ENCODE data around the gene APOBEC3H. TPM values are rescaled to one million over a fixed set of nuclear protein-coding genes. Genes with fewer than 3 reads are reported as not detected.
A peak's percentile ranks its signal among the peaks of the same experiment; 100 is the strongest.

APOBEC3H gene
- total and polyA plus RNA-seq, 2 experiments from 2014 or later: not detected

- Histone ChIP-seq H3K79me2 (no peaks in the 10 kb centered on the region), H3K27me3 (no peaks in the 10 kb centered on the region), H3K27ac (no peak overlapping the region), H3K9me2 (replicated peaks; ENCODE audit: insufficient read depth) (no peaks in the 10 kb centered on the region), H2AFZ (no peak overlapping the region), H3K9me3 (ENCODE audit: low read depth) (no peaks in the 10 kb centered on the region), H3K4me2 (peak overlapping the region; percentile 37), H4K20me1 (ENCODE audit: insufficient read depth, poor library complexity, severe bottlenecking) (no peaks in the 10 kb centered on the region), H3K36me3 (replicated peaks; ENCODE audit: insufficient read depth, low read depth) (no peaks in the 10 kb centered on the region), H3K4me1 (ENCODE audit: insufficient read depth) (no peaks in the 10 kb centered on the region), H3K4me3 (no peak overlapping the region)
- 30% methylated on average over 12 of the region's 33 CpGs for WGBS (ENCODE audit: low lambda C conversion rate, missing lambda C conversion rate)
- peak; percentile 5 for DNase-seq (ENCODE audit: low spot score)
- TF ChIP-seq CTCF (IDR thresholded peaks at IDR 0.05; ENCODE audit: poor library complexity) (no peak), EZH2phosphoT487 (IDR thresholded peaks at IDR 0.05; ENCODE audit: low read depth, severe bottlenecking, unreplicated experiment) (no peak), EZH2 (IDR thresholded peaks at IDR 0.05; ENCODE audit: borderline replicate concordance) (no peak)
Observed at GRCh38 chr22:39123751-39124581, 26.9 kb downstream of the APOBEC3H start.

DNA sequence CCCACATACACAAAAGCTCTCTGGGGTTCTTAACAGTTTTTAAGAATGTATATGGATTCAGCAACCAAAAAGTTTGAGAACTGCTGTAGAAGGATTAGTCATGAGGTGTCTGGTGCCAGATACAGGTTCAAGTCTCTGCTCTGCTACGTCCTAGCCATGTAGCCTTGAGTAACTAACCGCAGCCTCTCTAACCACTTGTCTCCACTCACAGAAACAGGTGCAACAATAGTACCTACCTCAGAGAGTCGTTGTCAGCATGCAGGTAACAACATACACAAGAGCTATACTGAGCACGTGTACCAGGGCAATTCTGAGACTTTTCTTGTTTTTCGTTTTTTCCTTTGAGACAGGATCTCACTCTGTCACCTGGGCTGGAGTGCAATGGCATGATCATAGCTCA is 28.6 kb downstream of the APOBEC3H start:
- no peaks in the 10 kb centered on the region for H3K9me3 ChIP-seq (ENCODE audit: low read depth)
- H3K9me2 ChIP-seq (replicated peaks; ENCODE audit: insufficient read depth): no peaks in the 10 kb centered on the region
- no peak overlapping the region for H3K27ac ChIP-seq
- H3K36me3 ChIP-seq (replicated peaks; ENCODE audit: insufficient read depth, low read depth): no peaks in the 10 kb centered on the region
- peaks cover 6% of the 10 kb centered on the region for H3K4me1 ChIP-seq (ENCODE audit: insufficient read depth)
- no peaks in the 10 kb centered on the region for H3K79me2 ChIP-seq
- no peak overlapping the region for H2AFZ ChIP-seq
- WGBS (ENCODE audit: low lambda C conversion rate, missing lambda C conversion rate): 95% methylated on average over 5 of the region's 5 CpGs
- no peak for DNase-seq (ENCODE audit: low spot score)
- no peaks in the 10 kb centered on the region for H4K20me1 ChIP-seq (ENCODE audit: insufficient read depth, poor library complexity, severe bottlenecking)
- no peaks in the 10 kb centered on the region for H3K27me3 ChIP-seq
- H3K4me2 ChIP-seq: no peak overlapping the region
- H3K4me3 ChIP-seq: no peak overlapping the region
- TF ChIP-seq EZH2phosphoT487 (IDR thresholded peaks at IDR 0.05; ENCODE audit: low read depth, severe bottlenecking, unreplicated experiment): no peak
- no peak for TF ChIP-seq CTCF (IDR thresholded peaks at IDR 0.05; ENCODE audit: poor library complexity)
- no peak for TF ChIP-seq EZH2 (IDR thresholded peaks at IDR 0.05; ENCODE audit: borderline replicate concordance)

DNA sequence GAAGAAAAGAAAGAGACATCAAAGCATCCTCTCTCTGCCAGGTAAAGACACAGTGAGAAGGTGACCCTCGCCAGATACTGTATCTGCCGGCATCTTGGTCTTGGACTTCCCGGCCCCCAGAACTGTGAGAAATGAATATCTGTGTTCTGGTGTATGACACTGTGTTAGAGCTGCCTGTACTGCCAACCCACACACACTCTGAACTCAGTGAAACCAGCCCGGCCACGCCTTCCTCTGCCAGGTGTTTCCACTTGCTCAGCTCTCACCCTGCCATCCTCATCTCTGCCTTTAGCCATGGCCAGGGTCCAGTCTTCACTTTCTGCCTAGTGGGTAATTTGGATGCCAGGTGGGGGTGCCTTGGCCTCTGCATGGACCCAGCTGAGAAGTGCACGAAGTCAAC is 31.5 kb downstream of the APOBEC3H start:
- H2AFZ ChIP-seq: no peak overlapping the region
- WGBS (ENCODE audit: low lambda C conversion rate, missing lambda C conversion rate): 98% methylated on average over 6 of the region's 6 CpGs
- peak overlapping the region; percentile 34 for H3K27ac ChIP-seq
- no peaks in the 10 kb centered on the region for H3K79me2 ChIP-seq
- no peak overlapping the region for H3K4me2 ChIP-seq
- peaks cover 11% of the 10 kb centered on the region for H3K4me1 ChIP-seq (ENCODE audit: insufficient read depth)
- DNase-seq (ENCODE audit: low spot score): no peak
- no peaks in the 10 kb centered on the region for H3K9me2 ChIP-seq (replicated peaks; ENCODE audit: insufficient read depth)
- no peaks in the 10 kb centered on the region for H3K36me3 ChIP-seq (replicated peaks; ENCODE audit: insufficient read depth, low read depth)
- TF ChIP-seq EZH2 (IDR thresholded peaks at IDR 0.05; ENCODE audit: borderline replicate concordance) (no peak), CTCF (IDR thresholded peaks at IDR 0.05; ENCODE audit: poor library complexity) (no peak), EZH2phosphoT487 (IDR thresholded peaks at IDR 0.05; ENCODE audit: low read depth, severe bottlenecking, unreplicated experiment) (no peak)
- no peaks in the 10 kb centered on the region for H3K27me3 ChIP-seq
- no peak overlapping the region for H3K4me3 ChIP-seq
- H3K9me3 ChIP-seq (ENCODE audit: low read depth): no peaks in the 10 kb centered on the region
- H4K20me1 ChIP-seq (ENCODE audit: insufficient read depth, poor library complexity, severe bottlenecking): no peaks in the 10 kb centered on the region

Measured in hepatocyte (in vitro differentiated cells).